HUES64 (cell line): ENCODE results near the gene BMP8B.

Source experiments
- H3K27ac ChIP-seq: 2 replicates; pipeline ENCODE4 v1.7.0; 2013; ENCODE audit warnings: low read depth, low read length, inconsistent platforms
- H3K27me3 ChIP-seq: 2 replicates; pipeline ENCODE4 v1.6.1; 2013; ENCODE audit warnings: mild to moderate bottlenecking, low read length; ENCODE audit not compliant: insufficient read depth
- H3K36me3 ChIP-seq: 2 replicates; pipeline ENCODE4 v1.6.1; 2013; ENCODE audit warnings: mild to moderate bottlenecking, low read length; ENCODE audit not compliant: insufficient read depth
- H3K4me1 ChIP-seq: 2 replicates; pipeline ENCODE4 v1.6.1; 2013; ENCODE audit warnings: mild to moderate bottlenecking, low read length, moderate library complexity; ENCODE audit not compliant: insufficient read depth
- H3K4me3 ChIP-seq: 2 replicates; pipeline ENCODE4 v1.5.1; 2013; ENCODE audit warnings: mild to moderate bottlenecking, low read length, moderate library complexity
- H3K9ac ChIP-seq: 2 replicates; pipeline ENCODE4 v1.6.1; 2013; ENCODE audit warnings: mild to moderate bottlenecking, low read depth, low read length
- H3K9me3 ChIP-seq: 2 replicates; pipeline ENCODE4 v1.6.1; 2013; ENCODE audit warnings: low read depth, low read length; ENCODE audit not compliant: insufficient read depth
- WGBS: fragments of 150-250, 120-280 bp; methylation state at CpG from one replicate; pipeline ENCODE4 v1.1.7; 2013; ENCODE audit warnings: missing lambda C conversion rate; 5-methylcytosine and 5-hydroxymethylcytosine counted together

BMP8B gene

GRCh38 chr1:39732730-39733129, 55.9 kb downstream of the BMP8B start:
- Histone ChIP-seq H3K36me3 (no peaks in the 10 kb centered on the region), H3K4me3 (no peak overlapping the region), H3K9ac (no peak overlapping the region), H3K4me1 (no peaks in the 10 kb centered on the region), H3K27ac (no peak overlapping the region), H3K9me3 (no peaks in the 10 kb centered on the region), H3K27me3 (peaks cover 98% of the 10 kb centered on the region)
- 71% methylated on average over 3 of the region's 3 CpGs for WGBS

- Histone ChIP-seq H3K4me1 (no peaks in the 10 kb centered on the region), H3K9ac (no peak overlapping the region), H3K4me3 (no peak overlapping the region), H3K27ac (no peak overlapping the region), H3K27me3 (peaks cover 99% of the 10 kb centered on the region), H3K36me3 (no peaks in the 10 kb centered on the region), H3K9me3 (no peaks in the 10 kb centered on the region)
- WGBS, result 61% methylated on average over 3 of the region's 4 CpGs
These were observed 58.8 kb downstream of the BMP8B start for GRCh38 chr1:39729842-39730241.

- Histone ChIP-seq H3K4me1 (no peaks in the 10 kb centered on the region), H3K27me3 (peaks cover 99% of the 10 kb centered on the region), H3K4me3 (no peak overlapping the region), H3K36me3 (no peaks in the 10 kb centered on the region), H3K27ac (no peak overlapping the region), H3K9me3 (no peaks in the 10 kb centered on the region), H3K9ac (no peak overlapping the region)
- WGBS, result 67% methylated on average over 3 of the region's 3 CpGs
These were observed 59.6 kb downstream of the BMP8B start for GRCh38 chr1:39729030-39729429.

GRCh38 chr1:39727932-39728317, 60.7 kb downstream of the BMP8B start:
- Histone ChIP-seq H3K27ac (no peak overlapping the region), H3K27me3 (peaks cover 98% of the 10 kb centered on the region), H3K36me3 (no peaks in the 10 kb centered on the region), H3K9ac (no peak overlapping the region), H3K4me1 (no peaks in the 10 kb centered on the region), H3K9me3 (no peaks in the 10 kb centered on the region), H3K4me3 (no peak overlapping the region)
- WGBS, result 69% methylated on average over 14 of the region's 14 CpGs

- Histone ChIP-seq H3K4me1 (no peaks in the 10 kb centered on the region), H3K27me3 (peaks cover 97% of the 10 kb centered on the region), H3K9me3 (no peaks in the 10 kb centered on the region), H3K27ac (no peak overlapping the region), H3K36me3 (no peaks in the 10 kb centered on the region), H3K4me3 (no peak overlapping the region), H3K9ac (no peak overlapping the region)
- 52% methylated on average over 10 of the region's 10 CpGs for WGBS
These were observed 61.3 kb downstream of the BMP8B start for GRCh38 chr1:39727221-39727931.

GRCh38 chr1:39726600-39726999, 62.1 kb downstream of the BMP8B start:
- Histone ChIP-seq H3K9ac (no peak overlapping the region), H3K4me1 (no peaks in the 10 kb centered on the region), H3K27ac (no peak overlapping the region), H3K4me3 (no peak overlapping the region), H3K27me3 (peaks cover 98% of the 10 kb centered on the region), H3K9me3 (no peaks in the 10 kb centered on the region), H3K36me3 (no peaks in the 10 kb centered on the region)
- 67% methylated on average over 1 of the region's 3 CpGs for WGBS

GRCh38 chr1:39722495-39722894, 66.2 kb downstream of the BMP8B start:
- no peak overlapping the region for H3K9ac ChIP-seq
- H3K27ac ChIP-seq, result no peak overlapping the region
- no peaks in the 10 kb centered on the region for H3K4me1 ChIP-seq
- peaks cover 97% of the 10 kb centered on the region for H3K27me3 ChIP-seq
- 19% methylated on average over 2 of the region's 2 CpGs for WGBS
- no peaks in the 10 kb centered on the region for H3K36me3 ChIP-seq
- H3K9me3 ChIP-seq, result no peaks in the 10 kb centered on the region
- H3K4me3 ChIP-seq, result no peak overlapping the region

GRCh38 chr1:39721664-39722063, 67.0 kb downstream of the BMP8B start:
- no peaks in the 10 kb centered on the region for H3K4me1 ChIP-seq
- H3K27ac ChIP-seq, result no peak overlapping the region
- no peak overlapping the region for H3K4me3 ChIP-seq
- H3K27me3 ChIP-seq, result peaks cover 97% of the 10 kb centered on the region
- H3K9ac ChIP-seq, result no peak overlapping the region
- H3K9me3 ChIP-seq, result no peaks in the 10 kb centered on the region
- H3K36me3 ChIP-seq, result no peaks in the 10 kb centered on the region

GRCh38 chr1:39720094-39720999, 68.3 kb downstream of the BMP8B start:
- no peaks in the 10 kb centered on the region for H3K36me3 ChIP-seq
- 42% methylated on average over 7 of the region's 7 CpGs for WGBS
- H3K27me3 ChIP-seq, result peaks cover 97% of the 10 kb centered on the region
- no peaks in the 10 kb centered on the region for H3K4me1 ChIP-seq
- no peak overlapping the region for H3K27ac ChIP-seq
- H3K9ac ChIP-seq, result no peak overlapping the region
- no peak overlapping the region for H3K4me3 ChIP-seq
- no peaks in the 10 kb centered on the region for H3K9me3 ChIP-seq

GRCh38 chr1:39717809-39718208, 70.9 kb downstream of the BMP8B start:
- WGBS, result 34% methylated on average over 5 of the region's 6 CpGs
- Histone ChIP-seq H3K9me3 (no peaks in the 10 kb centered on the region), H3K27ac (no peak overlapping the region), H3K4me3 (no peak overlapping the region), H3K36me3 (no peaks in the 10 kb centered on the region), H3K4me1 (no peaks in the 10 kb centered on the region), H3K27me3 (peaks cover 99% of the 10 kb centered on the region), H3K9ac (no peak overlapping the region)

GRCh38 chr1:39713557-39713956, 75.1 kb downstream of the BMP8B start:
- WGBS, result 90% methylated on average over 5 of the region's 5 CpGs
- H3K9ac ChIP-seq, result no peak overlapping the region
- H3K27me3 ChIP-seq, result peaks cover 100% of the 10 kb centered on the region
- no peaks in the 10 kb centered on the region for H3K36me3 ChIP-seq
- no peaks in the 10 kb centered on the region for H3K9me3 ChIP-seq
- peaks cover 6% of the 10 kb centered on the region; the same call in 1 of the 2 replicates for H3K4me1 ChIP-seq
- no peak overlapping the region for H3K4me3 ChIP-seq
- no peak overlapping the region for H3K27ac ChIP-seq
